Gastroesophageal sphincter (tissue), 4 donors: ENCODE measurements around the gene TMPRSS11E. TPM values are rescaled to one million over a fixed set of nuclear protein-coding genes. Genes with fewer than 3 reads are reported as not detected.
"Not testable (repeated sequence)": the region's sequence is repeated elsewhere in the genome, so short reads cannot be mapped to it uniquely, and the experiment has no call there.

Source experiments
- ATAC-seq: fragments of 150-250 bp; one replicate; pipeline ENCODE4 v1.9.1; 2016; ENCODE audit warnings: mild to moderate bottlenecking, moderate library complexity
- H3K27ac ChIP-seq, 4 donors: fragments of 200-600 bp; sonication (generic) in 3 of 4; 1 replicate in 3 of 4; 2 replicates in 1 of 4; pipeline ENCODE4 v1.5.1; 2016 to 2019
- H3K27me3 ChIP-seq: fragments of 200-600 bp; sonication (generic); one replicate; pipeline ENCODE4 v1.5.1; 2019
- H3K36me3 ChIP-seq, 2 donors: fragments of 200-600 bp; sonication (generic); one replicate each; pipeline ENCODE4 v1.5.1; 2019; ENCODE audit warnings: control low read depth in 1 of 2
- H3K4me1 ChIP-seq, 3 donors: fragments of 200-600 bp; sonication (generic); 1 replicate in 2 of 3; 2 replicates in 1 of 3; pipeline ENCODE4 v1.5.1; 2016 to 2019; ENCODE audit warnings: control low read depth in 2 of 3
- H3K4me3 ChIP-seq, 2 donors: fragments of 200-600 bp; sonication (generic); one replicate each; pipeline ENCODE4 v1.5.1; 2019; ENCODE audit warnings: mild to moderate bottlenecking in 1 of 2, moderate library complexity in 1 of 2
- H3K9me3 ChIP-seq, 3 donors: fragments of 200-600 bp; sonication (generic); one replicate each; pipeline ENCODE4 v1.5.1; 2017 to 2019; ENCODE audit warnings: control low read depth in 2 of 3
- CTCF ChIP-seq, 4 experiments: fragments of 200-600 bp in 2 of 4; fragments of 450-650 bp in 2 of 4; sonication (generic) in 1 of 4; IDR thresholded peaks; one replicate each; pipeline ENCODE4 v1.5.1; 2017 to 2019; ENCODE audit warnings: antibody characterized with exemption in 4 of 4, mild to moderate bottlenecking in 2 of 4, moderate library complexity in 2 of 4
- EP300 ChIP-seq: sonication (generic); formaldehyde crosslinking; IDR thresholded peaks from one replicate; pipeline ENCODE4 v1.6.1; 2017; ENCODE audit warnings: antibody characterized with exemption, mild to moderate bottlenecking
- POLR2A ChIP-seq, 2 donors: fragments of 450-650 bp; IDR thresholded peaks; one replicate each; pipeline ENCODE4 v1.6.1; 2017; ENCODE audit warnings: antibody characterized with exemption in 2 of 2, mild to moderate bottlenecking in 2 of 2, moderate library complexity in 1 of 2
- POLR2AphosphoS5 ChIP-seq: sonication (generic); formaldehyde crosslinking; IDR thresholded peaks from one replicate; pipeline ENCODE4 v1.6.1; 2017; ENCODE audit warnings: antibody characterized with exemption
- WGBS, 2 donors: methylation state at CpG; one replicate each; pipeline ENCODE4 v1.1.5; 2018; ENCODE audit warnings: low coverage in 1 of 2; 5-methylcytosine and 5-hydroxymethylcytosine counted together
- total RNA-seq, 4 donors: library from RNA; depleted of rRNA; stranded (reverse); fragments of >200 nt; gene quantifications; one replicate each; pipeline ENCODE4 v1.1.0, GENCODE V29; 2016

The TMPRSS11E gene
- total RNA-seq, 4 donors from 2014 or later: 0.23 to 13.0 (median 0.31) TPM; not detected in 1

- no peak overlapping the region for H3K4me3 ChIP-seq
- no peak for TF ChIP-seq POLR2A (IDR thresholded peaks at IDR 0.05)
- no peak for TF ChIP-seq EP300
- TF ChIP-seq CTCF (IDR thresholded peaks at IDR 0.05): no peak
- no peak for TF ChIP-seq POLR2AphosphoS5
- ATAC-seq: no peak
- no peak overlapping the region for H3K27ac ChIP-seq
- H3K4me1 ChIP-seq: no peaks in the 10 kb centered on the region
- 20 to 22% methylated on average over 1 of the region's 1 CpG for WGBS, 2 donors
- no peaks in the 10 kb centered on the region for H3K9me3 ChIP-seq
- H3K36me3 ChIP-seq: no peaks in the 10 kb centered on the region
- H3K27me3 ChIP-seq: no peaks in the 10 kb centered on the region
Measured at GRCh38 chr4:68494688-68495087, 47.4 kb downstream of the TMPRSS11E start.

- 20 to 26% methylated on average over 5 of the region's 5 CpGs for WGBS, 2 donors
- TF ChIP-seq EP300: no peak
- peak; percentile 48 to 71 (median 52) for TF ChIP-seq CTCF (IDR thresholded peaks at IDR 0.05)
- no peak for TF ChIP-seq POLR2AphosphoS5
- H3K9me3 ChIP-seq: no peaks in the 10 kb centered on the region
- no peak overlapping the region for H3K27ac ChIP-seq
- H3K4me1 ChIP-seq: no peaks in the 10 kb centered on the region
- ATAC-seq: no peak
- H3K27me3 ChIP-seq: no peaks in the 10 kb centered on the region
- H3K36me3 ChIP-seq: no peaks in the 10 kb centered on the region
- H3K4me3 ChIP-seq: no peak overlapping the region
Measured at GRCh38 chr4:68498413-68499007, 51.2 kb downstream of the TMPRSS11E start.

- Histone ChIP-seq H3K27me3 (no peaks in the 10 kb centered on the region), H3K4me3 (no peak overlapping the region), H3K4me1 (no peaks in the 10 kb centered on the region), H3K27ac (no peak overlapping the region), H3K9me3 (no peaks in the 10 kb centered on the region), H3K36me3 (no peaks in the 10 kb centered on the region)
- no peak for ATAC-seq
- 46 to 66% methylated on average over 4 of the region's 4 CpGs for WGBS, 2 donors
- no peak for TF ChIP-seq POLR2A (IDR thresholded peaks at IDR 0.05)
- no peak for TF ChIP-seq POLR2AphosphoS5
- TF ChIP-seq CTCF (IDR thresholded peaks at IDR 0.05): no peak
- no peak for TF ChIP-seq EP300
Measured at GRCh38 chr4:68499021-68499420, 51.8 kb downstream of the TMPRSS11E start.

- ATAC-seq, H3K4me1 ChIP-seq, H3K4me3 ChIP-seq, H3K27ac ChIP-seq, H3K9me3 ChIP-seq, H3K27me3 ChIP-seq, H3K36me3 ChIP-seq: not testable (repeated sequence)
- WGBS, 2 donors: 76% methylated on average over 2 of the region's 4 CpGs; no CpG with 5 or more reads in 1 of the 2 donors
Measured at GRCh38 chr4:68503462-68503861, 56.2 kb downstream of the TMPRSS11E start.

DNA sequence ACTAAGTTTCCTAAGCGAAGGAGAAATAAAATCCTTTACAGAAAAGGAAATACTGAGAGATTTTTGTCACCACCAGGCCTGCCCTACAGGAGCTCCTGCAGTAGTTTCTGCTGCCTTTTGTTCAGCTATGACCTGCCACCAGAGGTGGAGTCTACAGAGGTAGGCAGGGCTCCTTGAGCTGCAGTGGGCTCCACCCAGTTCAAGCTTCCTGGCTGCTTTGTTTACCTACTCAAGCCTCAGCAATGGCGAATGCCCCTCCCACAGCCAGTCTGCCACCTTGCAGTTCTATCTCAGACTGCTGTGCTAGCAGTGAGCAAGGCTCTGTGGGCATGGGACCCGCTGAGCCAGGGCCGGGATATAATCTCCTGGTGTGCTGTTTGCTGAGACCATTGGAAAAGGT lies 57.6 kb downstream of the TMPRSS11E start:
- not testable (repeated sequence) for H3K36me3 ChIP-seq, H3K9me3 ChIP-seq, H3K27ac ChIP-seq, H3K27me3 ChIP-seq, ATAC-seq, H3K4me1 ChIP-seq, H3K4me3 ChIP-seq
- 82 to 100% methylated on average over 1 to 2 of the region's 4 CpGs for WGBS, 2 donors

DNA sequence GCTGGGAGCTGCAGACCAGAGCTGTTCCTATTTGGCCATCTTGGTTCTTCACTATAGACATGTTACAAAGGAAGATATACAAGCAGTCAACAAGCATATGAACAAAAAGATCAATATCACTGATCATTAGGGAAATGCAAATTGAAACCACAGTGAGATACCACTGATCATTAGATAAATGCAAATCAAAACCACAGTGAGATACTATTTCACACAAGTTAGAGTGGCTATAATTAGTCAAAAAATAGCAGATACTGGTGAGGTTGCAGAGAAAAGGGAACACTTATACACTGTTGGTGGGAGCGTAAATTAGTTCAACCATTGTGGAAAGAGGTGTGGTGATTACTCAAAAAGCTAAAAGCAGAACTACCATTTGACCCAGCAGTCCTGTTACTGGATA lies 58.2 kb downstream of the TMPRSS11E start:
- H3K9me3 ChIP-seq, ATAC-seq, H3K36me3 ChIP-seq, H3K4me3 ChIP-seq, H3K4me1 ChIP-seq, H3K27me3 ChIP-seq, H3K27ac ChIP-seq: not testable (repeated sequence)
- WGBS, 2 donors: 100% methylated on average over 1 of the region's 1 CpG; no CpG with 5 or more reads in 1 of the 2 donors
